ENCODE measurements around the gene PACSIN3.

The PACSIN3 gene

DNA sequence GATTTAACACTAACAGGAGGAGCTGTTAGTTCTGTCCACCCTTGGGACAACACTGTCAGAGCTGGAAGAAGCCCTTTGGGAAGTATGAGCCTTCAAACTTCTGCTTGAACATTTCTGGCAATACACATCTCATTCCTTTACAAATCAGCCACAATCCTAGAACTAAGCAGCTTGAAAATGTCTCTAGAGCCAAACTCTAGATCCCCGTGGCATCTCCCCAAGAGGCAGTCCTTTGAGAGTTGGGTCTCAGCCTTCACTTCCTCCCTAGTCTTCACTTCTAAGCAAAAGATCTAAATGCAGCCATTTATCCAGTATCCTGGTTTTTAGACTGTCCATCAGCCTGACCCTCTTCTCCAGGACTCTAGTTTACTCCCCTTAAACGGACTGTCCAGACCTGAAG is 36.5 kb downstream of the PACSIN3 start:
- Mint-ChIP-seq H3K27me3 (no peaks in the 10 kb centered on the region), H3K36me3 (no peaks in the 10 kb centered on the region), H3K9me3 (no peaks in the 10 kb centered on the region), H3K4me1 (peaks cover 20% of the 10 kb centered on the region), H3K4me3 (no peak overlapping the region), H3K27ac (no peak overlapping the region)
- CTCF ChIA-PET, result no interaction called here
- DNase-seq, result no peak

DNA sequence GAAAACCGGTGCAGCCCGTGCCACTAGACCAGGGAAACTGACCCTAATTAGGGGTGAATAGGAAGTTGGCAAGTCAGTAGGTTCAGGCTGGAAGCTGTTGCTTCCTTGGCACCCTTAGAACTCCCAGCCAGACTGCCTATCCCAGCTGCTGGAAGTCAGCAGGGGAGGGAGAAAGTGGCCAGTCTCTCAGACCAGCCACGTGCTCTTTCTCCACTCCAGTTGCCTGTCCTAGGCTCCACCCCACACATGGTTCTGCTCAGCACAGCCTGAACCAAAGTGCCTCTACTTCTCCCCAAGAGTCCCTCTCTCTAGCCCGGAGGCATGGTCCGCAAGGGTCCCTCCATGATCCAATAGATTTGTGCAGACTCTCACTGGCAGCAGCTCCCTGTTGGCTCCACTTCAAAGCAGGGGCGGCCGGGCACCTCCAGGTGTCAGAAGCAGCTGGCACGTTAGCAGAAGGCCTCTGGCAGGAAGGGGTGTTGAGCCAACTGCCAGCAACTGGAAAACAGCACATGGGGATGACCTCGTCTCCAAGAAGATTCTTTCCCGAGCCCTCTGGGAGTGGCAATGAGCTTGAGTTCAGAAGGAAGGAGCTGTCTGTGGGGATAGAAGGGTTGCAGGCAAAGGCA is 37.2 kb downstream of the PACSIN3 start:
- Mint-ChIP-seq H3K4me3 (no peak overlapping the region), H3K27me3 (no peaks in the 10 kb centered on the region), H3K9me3 (no peaks in the 10 kb centered on the region), H3K4me1 (peaks cover 12% of the 10 kb centered on the region), H3K27ac (no peak overlapping the region), H3K36me3 (no peaks in the 10 kb centered on the region)
- DNase-seq, result no peak
- CTCF ChIA-PET, result no interaction called here

DNA sequence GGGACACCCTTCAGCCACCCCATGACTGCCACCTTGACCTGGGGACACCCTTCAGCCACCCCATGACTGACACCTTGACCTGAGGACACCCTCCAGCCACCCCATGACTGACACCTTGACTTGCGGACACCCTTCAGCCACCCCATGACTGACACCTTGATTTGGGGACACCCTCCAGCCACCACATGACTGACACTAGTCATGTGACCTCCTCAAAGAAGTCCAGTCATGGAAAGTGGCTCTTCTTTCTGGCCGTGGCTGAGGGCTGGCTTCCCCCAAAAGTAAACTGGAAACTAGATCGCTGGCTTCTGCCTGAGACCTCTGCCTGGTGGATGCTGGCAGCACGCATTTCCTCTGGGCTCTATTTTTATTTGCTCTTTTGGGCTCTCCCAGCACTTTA is 38.0 kb downstream of the PACSIN3 start:
- H3K4me3 Mint-ChIP-seq, result no peak overlapping the region
- CTCF ChIA-PET, result no interaction called here
- H3K9me3 Mint-ChIP-seq, result no peaks in the 10 kb centered on the region
- H3K36me3 Mint-ChIP-seq, result no peaks in the 10 kb centered on the region
- H3K27me3 Mint-ChIP-seq, result no peaks in the 10 kb centered on the region
- no peak for DNase-seq
- H3K27ac Mint-ChIP-seq, result no peak overlapping the region
- peaks cover 6% of the 10 kb centered on the region for H3K4me1 Mint-ChIP-seq

DNA sequence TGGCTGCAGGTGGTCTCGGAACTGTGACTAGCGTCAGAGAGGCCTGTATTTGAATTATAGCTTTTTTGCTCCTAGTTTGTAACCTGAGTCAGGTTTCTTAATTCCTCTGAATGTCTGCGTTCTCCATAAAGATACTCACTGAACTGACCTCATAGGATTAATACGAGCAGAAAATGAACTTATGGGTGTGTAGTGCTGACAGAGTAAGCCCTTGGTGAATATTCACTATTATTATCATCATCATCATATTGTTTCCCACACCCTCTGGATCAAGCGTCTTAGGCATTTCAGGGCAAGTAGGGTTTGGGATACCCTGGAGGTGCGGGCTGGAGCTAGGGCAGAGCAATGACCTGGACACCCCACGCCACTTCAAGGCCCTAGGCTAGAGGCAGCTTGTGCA is 38.6 kb downstream of the PACSIN3 start:
- Mint-ChIP-seq H3K36me3 (no peaks in the 10 kb centered on the region), H3K4me1 (peaks cover 2% of the 10 kb centered on the region), H3K27me3 (no peaks in the 10 kb centered on the region), H3K4me3 (no peak overlapping the region), H3K9me3 (no peaks in the 10 kb centered on the region), H3K27ac (no peak overlapping the region)
- DNase-seq, result no peak
- CTCF ChIA-PET, result no interaction called here

DNA sequence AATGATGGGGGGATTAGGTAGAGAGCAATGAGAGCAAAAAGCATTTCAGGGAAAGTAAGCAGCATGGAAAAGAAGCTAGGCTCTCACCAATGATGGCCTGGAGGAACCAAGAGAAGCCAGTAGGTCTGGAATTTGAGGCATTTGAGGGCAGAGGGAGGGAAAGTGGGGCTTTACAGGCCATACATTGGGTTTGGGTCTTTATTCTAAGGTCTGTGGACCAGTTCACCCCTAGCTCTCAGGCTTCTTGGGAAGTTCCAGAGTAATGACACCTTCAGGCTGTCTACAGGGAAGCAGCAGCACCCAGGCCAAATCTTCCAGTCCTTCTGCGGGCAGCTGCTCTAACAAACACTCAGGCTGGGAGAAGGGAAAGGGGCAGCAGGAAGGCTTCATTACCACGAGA is 39.0 kb downstream of the PACSIN3 start:
- Mint-ChIP-seq H3K4me1 (no peaks in the 10 kb centered on the region), H3K9me3 (no peaks in the 10 kb centered on the region), H3K27ac (no peak overlapping the region), H3K36me3 (no peaks in the 10 kb centered on the region), H3K4me3 (no peak overlapping the region), H3K27me3 (no peaks in the 10 kb centered on the region)
- CTCF ChIA-PET, result no interaction called here
- no peak for DNase-seq

DNA sequence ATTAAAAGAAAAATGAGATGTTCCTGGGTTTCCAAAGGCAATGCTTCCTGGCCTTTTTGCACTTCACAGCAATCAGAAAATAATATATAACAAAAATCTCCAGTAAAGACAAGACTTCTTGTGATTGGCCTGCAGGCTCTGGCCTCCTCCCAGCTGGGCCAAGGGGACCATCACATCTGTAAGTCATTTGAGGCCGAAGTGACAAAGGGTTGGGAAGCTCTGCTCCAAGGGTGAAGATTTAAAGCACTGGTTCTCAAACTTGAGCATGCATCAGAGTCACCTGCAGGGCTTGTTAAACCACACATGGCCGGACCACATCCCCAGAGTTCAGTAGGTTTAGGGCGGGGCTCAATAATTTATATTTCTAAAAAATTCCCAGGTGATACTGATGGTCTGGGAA is 41.7 kb downstream of the PACSIN3 start:
- Mint-ChIP-seq H3K27me3 (no peaks in the 10 kb centered on the region), H3K36me3 (no peaks in the 10 kb centered on the region), H3K27ac (no peak overlapping the region), H3K4me3 (no peak overlapping the region), H3K9me3 (no peaks in the 10 kb centered on the region), H3K4me1 (no peaks in the 10 kb centered on the region)
- CTCF ChIA-PET, result interaction anchor here (0.6 kb wide), 1 partner anchor 310 kb away, joined by 3 read pairs; no protein-coding TSS in a partner anchor
- DNase-seq, result no peak

DNA sequence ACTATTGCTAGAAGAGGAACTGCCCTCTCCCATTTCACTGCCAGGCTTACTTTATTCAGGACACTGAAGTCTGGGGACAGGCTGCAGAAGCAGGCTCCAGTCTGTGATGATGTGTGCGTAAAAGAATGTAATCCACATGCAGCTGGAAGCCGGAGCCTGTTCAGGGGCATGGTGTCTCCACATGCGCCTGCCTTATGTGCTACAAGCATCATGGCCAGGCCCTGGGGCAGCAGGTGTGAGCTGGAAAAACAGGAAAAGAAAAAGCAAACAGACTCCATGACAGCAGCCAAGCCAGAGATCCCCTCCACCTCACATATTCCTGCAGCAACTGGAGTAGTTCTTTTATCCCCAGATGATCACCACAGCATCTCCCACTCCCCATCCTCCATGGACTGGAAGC is 42.9 kb downstream of the PACSIN3 start:
- Mint-ChIP-seq H3K9me3 (no peaks in the 10 kb centered on the region), H3K4me3 (no peak overlapping the region), H3K4me1 (peaks cover 4% of the 10 kb centered on the region), H3K36me3 (no peaks in the 10 kb centered on the region), H3K27me3 (no peaks in the 10 kb centered on the region), H3K27ac (no peak overlapping the region)
- no peak for DNase-seq
- CTCF ChIA-PET, result interaction anchor here (2.5 kb wide), 1 partner anchor 10 kb away, joined by 11 read pairs; no protein-coding TSS in a partner anchor

DNA sequence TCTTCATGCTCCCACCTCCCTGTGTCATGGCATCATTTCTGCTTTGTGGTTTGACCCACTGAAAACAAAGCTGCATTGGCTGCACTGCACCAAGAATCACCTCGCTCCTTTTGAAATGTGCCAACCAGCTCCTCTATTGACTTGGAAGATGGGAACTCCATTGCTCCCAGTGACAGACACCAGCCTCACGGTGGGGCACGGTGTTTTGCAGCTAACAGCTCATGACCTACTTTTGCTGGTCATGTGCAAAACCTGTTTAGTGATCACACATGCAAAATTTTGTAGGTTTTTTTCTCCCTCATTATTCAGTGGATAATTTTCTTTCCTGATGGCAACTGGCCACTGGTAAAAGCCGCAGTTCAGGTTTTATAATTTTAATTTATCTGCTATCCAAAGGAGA is 46.4 kb downstream of the PACSIN3 start:
- no peak overlapping the region for H3K4me3 Mint-ChIP-seq
- peaks cover 5% of the 10 kb centered on the region for H3K36me3 Mint-ChIP-seq

DNA sequence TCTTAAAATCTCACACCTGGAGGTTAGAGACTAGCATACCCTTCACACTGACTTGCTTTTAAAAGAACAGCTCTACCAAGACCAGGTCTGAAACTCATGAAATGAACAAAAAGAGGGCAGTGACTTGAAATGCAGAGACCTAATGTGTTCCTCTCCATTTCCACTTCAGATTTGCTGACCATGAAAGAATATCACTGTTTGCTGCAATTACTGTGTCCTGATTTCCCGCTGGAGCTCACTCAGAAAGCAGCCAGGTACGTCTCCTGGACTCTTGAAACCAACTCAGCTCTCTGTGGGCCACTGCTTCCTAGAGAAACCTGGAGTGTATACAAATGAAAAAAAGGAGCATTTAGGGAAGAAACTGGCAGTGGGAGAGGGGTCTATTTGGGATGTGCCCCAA is 48.8 kb downstream of the PACSIN3 start:
- Mint-ChIP-seq H3K36me3 (peaks cover 5% of the 10 kb centered on the region), H3K4me3 (no peak overlapping the region), H3K9me3 (no peaks in the 10 kb centered on the region), H3K4me1 (peaks cover 4% of the 10 kb centered on the region), H3K27ac (no peak overlapping the region), H3K27me3 (peaks cover 4% of the 10 kb centered on the region)
- CTCF ChIA-PET, result no interaction called here
- DNase-seq, result no peak

More for the DNA sequence above, 46.4 kb downstream of the PACSIN3 start:
- no peak for DNase-seq
- Mint-ChIP-seq H3K9me3 (no peaks in the 10 kb centered on the region), H3K27me3 (no peaks in the 10 kb centered on the region), H3K4me1 (peaks cover 4% of the 10 kb centered on the region), H3K27ac (no peak overlapping the region)
- CTCF ChIA-PET, result interaction anchor here (2.7 kb wide), 1 partner anchor 14 kb away, joined by 14 read pairs; no protein-coding TSS in a partner anchor

DNA sequence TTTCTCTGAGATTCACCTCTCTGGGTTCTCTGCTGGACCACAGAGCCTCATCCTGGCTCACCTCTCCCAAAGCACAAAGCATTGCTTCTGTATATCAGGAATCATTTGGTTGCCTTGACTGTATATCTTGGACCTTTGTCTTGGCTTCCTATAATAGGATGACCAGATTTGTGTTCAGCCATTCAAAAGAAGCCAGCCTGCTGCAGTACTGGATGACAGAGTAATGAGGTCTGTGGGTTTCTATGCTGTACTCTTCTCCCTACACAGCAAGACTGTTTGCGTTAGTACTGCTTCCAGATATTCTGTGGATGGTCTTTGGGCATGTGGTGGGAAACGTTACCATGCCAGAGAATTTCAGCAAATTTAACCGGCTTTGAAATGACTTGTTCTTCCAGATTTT is 49.3 kb downstream of the PACSIN3 start:
- Mint-ChIP-seq H3K9me3 (no peaks in the 10 kb centered on the region), H3K4me3 (no peak overlapping the region), H3K27ac (no peak overlapping the region), H3K4me1 (peaks cover 4% of the 10 kb centered on the region), H3K36me3 (peaks cover 5% of the 10 kb centered on the region), H3K27me3 (peaks cover 4% of the 10 kb centered on the region)
- DNase-seq, result no peak
- CTCF ChIA-PET, result no interaction called here

DNA sequence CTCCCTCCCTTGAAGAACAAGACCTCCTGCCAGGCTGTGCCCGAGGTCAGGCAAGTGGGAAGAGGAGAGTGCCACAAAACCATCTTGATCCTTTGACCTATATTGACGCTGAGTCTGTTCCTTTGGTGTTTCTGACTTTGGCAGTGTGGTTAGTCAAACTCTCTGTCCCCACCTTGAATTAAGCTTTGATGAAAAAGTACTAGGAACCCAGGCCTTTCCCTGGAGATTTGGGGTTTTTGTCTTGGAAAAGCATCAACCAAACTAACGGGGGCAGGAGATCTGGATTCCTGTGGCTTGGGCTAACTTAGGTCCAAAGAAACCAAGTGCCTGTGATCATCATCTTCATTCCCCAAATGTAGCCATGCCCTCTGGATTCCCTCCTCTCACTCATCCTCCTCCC is 49.9 kb downstream of the PACSIN3 start:
- Mint-ChIP-seq H3K4me3 (no peak overlapping the region), H3K27me3 (peaks cover 4% of the 10 kb centered on the region), H3K36me3 (peaks cover 5% of the 10 kb centered on the region), H3K27ac (no peak overlapping the region), H3K9me3 (no peaks in the 10 kb centered on the region), H3K4me1 (peaks cover 4% of the 10 kb centered on the region)
- CTCF ChIA-PET, result no interaction called here
- DNase-seq, result no peak

DNA sequence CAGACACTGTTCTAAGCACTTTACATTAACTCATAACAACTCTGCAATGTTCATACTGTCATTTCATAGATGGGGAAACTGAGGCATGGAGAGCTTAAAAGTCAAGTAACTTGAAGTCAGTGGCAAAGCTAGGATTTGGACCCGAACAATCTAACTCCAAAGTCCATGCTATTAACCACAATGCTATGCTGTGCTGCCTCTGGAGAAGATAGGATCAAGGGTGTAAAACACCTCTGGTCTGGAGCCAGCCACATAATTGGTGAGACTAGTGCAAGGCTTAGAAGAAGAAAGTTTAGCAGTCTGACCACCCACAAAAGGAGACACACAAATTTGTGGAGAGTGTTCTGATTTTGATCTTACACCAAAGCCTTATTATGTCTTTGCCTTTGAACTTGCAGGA is 53.3 kb downstream of the PACSIN3 start:
- CTCF ChIA-PET, result interaction anchor here (1.2 kb wide), 2 partner anchors 28 to 241 kb away, joined by 3 read pairs; no protein-coding TSS in a partner anchor

DNA sequence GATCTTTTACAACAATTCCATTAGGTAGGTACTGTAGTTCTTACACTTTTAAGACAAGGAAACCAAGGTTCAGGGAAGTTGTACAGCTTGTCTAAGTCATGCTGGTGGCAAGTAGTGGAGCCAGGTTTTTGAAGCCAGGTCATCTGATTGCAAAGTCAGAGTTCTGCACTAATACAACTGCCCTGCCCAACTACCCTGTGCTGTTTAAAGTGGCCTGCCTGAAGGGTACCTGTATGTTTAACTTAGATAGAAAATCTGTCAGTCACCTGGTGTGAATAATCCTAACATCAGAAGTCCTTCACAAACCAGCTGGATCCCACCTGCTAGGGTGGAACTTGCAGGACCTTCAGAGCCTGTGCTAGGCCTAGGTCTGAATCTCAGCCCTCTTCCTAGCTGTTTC is 53.7 kb downstream of the PACSIN3 start:
- CTCF ChIA-PET, result interaction anchor here (1.2 kb wide), 2 partner anchors 21 to 240 kb away, joined by 3 read pairs; no protein-coding TSS in a partner anchor
- no peak for DNase-seq
- Mint-ChIP-seq H3K9me3 (no peaks in the 10 kb centered on the region), H3K27me3 (peaks cover 4% of the 10 kb centered on the region), H3K4me3 (no peak overlapping the region), H3K36me3 (no peaks in the 10 kb centered on the region), H3K27ac (no peak overlapping the region), H3K4me1 (no peaks in the 10 kb centered on the region)

More for the DNA sequence above, 53.3 kb downstream of the PACSIN3 start:
- Mint-ChIP-seq H3K27me3 (peaks cover 4% of the 10 kb centered on the region), H3K4me1 (no peaks in the 10 kb centered on the region), H3K9me3 (no peaks in the 10 kb centered on the region), H3K36me3 (peaks cover 4% of the 10 kb centered on the region), H3K4me3 (no peak overlapping the region), H3K27ac (peak overlapping the region; percentile 2)
- no peak for DNase-seq

DNA sequence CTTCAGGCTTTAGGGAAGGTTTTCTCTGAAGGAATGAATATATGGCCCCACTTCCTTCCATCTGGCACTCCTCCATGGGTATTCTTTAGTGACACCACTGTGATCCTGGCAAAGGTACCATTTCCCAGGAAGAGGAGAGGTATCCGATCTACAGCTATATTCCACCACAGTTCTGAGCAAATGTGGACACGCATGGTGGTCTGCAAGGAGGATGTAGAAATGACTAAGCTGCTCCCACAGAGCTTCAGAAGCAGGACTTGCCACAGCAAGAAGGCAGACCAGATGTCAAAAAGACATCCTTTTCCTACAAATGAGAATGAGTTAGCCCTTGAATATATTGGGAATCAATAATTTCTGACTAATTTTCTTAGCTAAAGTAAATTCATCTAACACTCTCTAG is 55.1 kb downstream of the PACSIN3 start:
- peaks cover 4% of the 10 kb centered on the region for H3K27me3 Mint-ChIP-seq
- H3K4me3 Mint-ChIP-seq, result no peak overlapping the region
- H3K27ac Mint-ChIP-seq, result no peak overlapping the region
- CTCF ChIA-PET, result interaction anchor here (1.3 kb wide), 1 partner anchor 22 kb away, joined by 3 read pairs; no protein-coding TSS in a partner anchor
- no peaks in the 10 kb centered on the region for H3K36me3 Mint-ChIP-seq
- H3K9me3 Mint-ChIP-seq, result no peaks in the 10 kb centered on the region
- H3K4me1 Mint-ChIP-seq, result no peaks in the 10 kb centered on the region
- DNase-seq, result no peak

DNA sequence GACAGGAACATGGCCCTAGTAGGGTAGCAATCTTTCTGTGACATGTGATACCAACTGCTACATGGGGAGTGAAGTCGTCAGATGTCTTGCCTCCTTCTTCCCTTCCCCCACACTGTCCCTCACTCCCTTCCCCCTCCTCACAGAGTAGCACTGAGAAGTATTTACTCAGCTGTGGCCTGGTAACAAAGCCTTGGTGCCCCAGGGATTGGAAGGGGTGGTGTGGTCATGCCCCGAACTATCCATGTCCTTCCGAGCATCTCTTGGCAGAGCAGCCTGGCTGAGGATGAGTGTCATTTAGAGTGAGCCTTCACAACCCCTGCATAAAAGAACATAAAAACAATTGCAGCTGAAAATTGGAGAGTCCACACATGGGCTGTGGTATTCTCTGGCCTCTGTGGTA is 55.7 kb downstream of the PACSIN3 start:
- no peak for DNase-seq
- H3K4me1 Mint-ChIP-seq, result no peaks in the 10 kb centered on the region
- H3K4me3 Mint-ChIP-seq, result no peak overlapping the region
- H3K9me3 Mint-ChIP-seq, result no peaks in the 10 kb centered on the region
- no peak overlapping the region for H3K27ac Mint-ChIP-seq
- CTCF ChIA-PET, result interaction anchor here (1.3 kb wide), 1 partner anchor 22 kb away, joined by 3 read pairs; no protein-coding TSS in a partner anchor
- peaks cover 4% of the 10 kb centered on the region for H3K27me3 Mint-ChIP-seq
- H3K36me3 Mint-ChIP-seq, result no peaks in the 10 kb centered on the region
